K562 (cell line): ENCODE data around the gene ZNF468. TPM values are rescaled to one million over a fixed set of nuclear protein-coding genes. Genes with fewer than 3 reads are reported as not detected.
A peak's percentile ranks its signal among the peaks of the same experiment; 100 is the strongest.

Experiments
- BRD9 ChIP-seq: fragments of 450-650 bp; IDR thresholded peaks from 2 replicates; pipeline ENCODE4 v1.6.1; 2018; ENCODE audit warnings: low read depth; ENCODE audit not compliant: partially characterized antibody
- CBFB ChIP-seq: sonication (generic); formaldehyde crosslinking; IDR thresholded peaks from 2 replicates; pipeline ENCODE4 v1.4.0; 2020; ENCODE audit warnings: mild to moderate bottlenecking, missing genetic modification reagents
- CHD2 ChIP-seq: IDR thresholded peaks from 2 replicates; pipeline ENCODE4 v1.6.1; 2011; ENCODE audit warnings: low read depth, low read length
- CREB1 ChIP-seq, 2 experiments: sonication (generic) in 1 of 2; formaldehyde crosslinking in 1 of 2; IDR thresholded peaks; 2 replicates each; pipeline versions ENCODE4 v1.6.1 to v1.8.0; 2012 to 2022; ENCODE audit warnings: inconsistent platforms in 1 of 2, mild to moderate bottlenecking in 1 of 2, missing genetic modification reagents in 1 of 2, moderate library complexity in 1 of 2
- DNMT1 ChIP-seq: fragments of 450-650 bp; IDR thresholded peaks from 2 replicates; pipeline ENCODE4 v1.6.1; 2016; ENCODE audit warnings: antibody characterized with exemption, mild to moderate bottlenecking
- FOXP4 ChIP-seq: sonication (generic); formaldehyde crosslinking; IDR thresholded peaks from 2 replicates; pipeline ENCODE4 v1.8.0; 2022; ENCODE audit warnings: mild to moderate bottlenecking, missing genetic modification reagents, borderline replicate concordance
- KAT7 ChIP-seq: sonication (generic); formaldehyde crosslinking; IDR thresholded peaks from 2 replicates; pipeline ENCODE4 v1.8.0; 2022; ENCODE audit warnings: missing genetic modification reagents, mild to moderate bottlenecking, borderline replicate concordance
- MCM3 ChIP-seq: fragments of 450-650 bp; IDR thresholded peaks from 2 replicates; pipeline ENCODE4 v1.6.1; 2016
- MTA3 ChIP-seq: fragments of 450-650 bp; formaldehyde crosslinking; IDR thresholded peaks from 2 replicates; pipeline ENCODE4 v1.6.1; 2017; ENCODE audit warnings: mild to moderate bottlenecking, borderline replicate concordance
- PURB ChIP-seq: sonication (generic); formaldehyde crosslinking; IDR thresholded peaks from 2 replicates; pipeline ENCODE4 v1.9.0; 2021; ENCODE audit warnings: low read depth, mild to moderate bottlenecking, missing genetic modification reagents
- RBM39 ChIP-seq: fragments of 200-400 bp; formaldehyde crosslinking; optimal IDR thresholded peaks from 2 replicates; pipeline ENCODE3; 2018; ENCODE audit warnings: low read depth, low read length
- RFX1 ChIP-seq: fragments of 450-650 bp; IDR thresholded peaks from 2 replicates; pipeline ENCODE4 v1.6.1; 2016; ENCODE audit warnings: mild to moderate bottlenecking, moderate library complexity
- U2AF2 ChIP-seq: fragments of 200-400 bp; formaldehyde crosslinking; optimal IDR thresholded peaks from 2 replicates; pipeline ENCODE3; 2017; ENCODE audit warnings: low read depth, mild to moderate bottlenecking, low read length
- polyA plus RNA-seq, 8 experiments: library from polyadenylated mRNA; depleted of rRNA in 4 of 8; stranded (reverse) in 5 of 8; unstranded in 3 of 8; fragments of >200 nt; fragmentation: Nextera tagmentation in 2 of 8; fragmentation: Illumina TruSeq in 1 of 8; extraction: Ambion mirVana in 2 of 8; extraction: Trizol in 1 of 8; gene quantifications; 2 replicates each; pipeline versions ENCODE4 v1.2.1 to v1.2.3, GENCODE V29; 2011 to 2014; ENCODE audit warnings: inconsistent platforms in 1 of 8, missing spikeins in 1 of 8
- total RNA-seq, 7 experiments: library from RNA; depleted of rRNA in 6 of 7; stranded (reverse); fragments of >200 nt in 6 of 7; fragmentation: Illumina TruSeq in 2 of 7; extraction: Trizol in 2 of 7; gene quantifications; 2 replicates each; pipeline versions ENCODE4 v1.2.1 to v1.2.3, GENCODE V29; 2011 to 2021; ENCODE audit warnings: low replicate concordance in 1 of 7
- TF ChIP-seq, protein P1 (sequence below): fragments of 250-450 bp; sonication (Bioruptor Pico); IDR thresholded peaks from 2 replicates; pipeline ENCODE4 v1.5.0; 2021
- TF ChIP-seq, protein P2 (sequence below): fragments of 450-650 bp; IDR thresholded peaks from 2 replicates; pipeline ENCODE4 v1.6.1; 2018; ENCODE audit not compliant: partially characterized antibody
- TF ChIP-seq, protein P3 (sequence below): fragments of 450-650 bp; IDR thresholded peaks from 2 replicates; pipeline ENCODE4 v1.6.1; 2017; ENCODE audit warnings: mild to moderate bottlenecking, moderate library complexity
- TF ChIP-seq, protein P4 (sequence below): fragments of 450-650 bp; IDR thresholded peaks from 2 replicates; pipeline ENCODE4 v1.6.1; 2017; ENCODE audit warnings: antibody characterized with exemption

Gene ZNF468
- total and polyA plus RNA-seq, 9 of the 15 experiments (the other 6 are each of a cell fraction or from before 2014, with no cell fraction given), result 15.9 to 36.2 (median 23.2) TPM

DNA sequence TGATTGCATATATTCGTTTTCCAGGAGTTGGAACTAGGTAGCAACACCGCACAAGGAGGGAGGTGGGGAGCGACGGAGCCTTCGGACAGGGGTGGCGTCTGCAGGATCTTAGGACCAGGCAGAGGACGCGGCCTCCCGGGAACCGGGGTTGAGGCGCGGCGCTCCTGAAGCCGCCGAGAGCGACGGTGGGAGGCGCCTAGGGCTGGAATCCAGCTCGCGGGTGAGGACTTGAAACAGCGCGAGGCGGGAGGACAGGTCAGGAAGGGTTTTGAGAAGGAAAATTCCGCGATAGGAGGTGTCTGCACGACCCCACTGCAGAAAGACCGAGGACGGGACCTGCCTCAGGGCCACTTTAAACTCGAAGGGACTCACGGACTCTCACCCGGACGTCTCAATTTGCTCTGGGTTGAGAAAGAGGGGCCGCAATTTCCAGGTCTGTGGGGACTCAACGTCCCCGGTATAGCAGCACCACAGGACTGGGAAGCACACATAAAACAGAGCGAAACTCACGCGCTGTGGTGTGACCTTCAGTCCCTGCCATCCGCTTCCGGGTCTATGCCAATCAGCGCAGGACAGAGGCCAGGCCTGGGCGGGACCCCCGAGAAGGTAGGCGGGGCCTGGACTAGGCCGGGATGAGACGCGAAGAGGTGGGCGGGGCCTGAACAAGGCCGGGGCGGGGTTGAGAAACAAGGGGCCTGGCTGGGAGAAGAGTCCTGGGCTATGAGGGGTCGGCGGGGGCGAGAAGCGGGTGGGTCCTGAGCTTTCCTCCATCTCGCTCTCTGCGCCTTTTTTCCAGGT is 39.9 kb upstream of the ZNF468 start, which contains the start of gene ZNF320 (continued):
- TF ChIP-seq FOXP4 (CRISPR knock-in tag), result no peak
- TF ChIP-seq MCM3, result no peak
- 0 out of 2 replicates have a peak, but pooled peaks have one; percentile 86 for TF ChIP-seq KAT7
- TF ChIP-seq U2AF2, result no peak
- no peak for TF ChIP-seq BRD9
- TF ChIP-seq RBM39, result no peak
- TF ChIP-seq, protein P1, sequence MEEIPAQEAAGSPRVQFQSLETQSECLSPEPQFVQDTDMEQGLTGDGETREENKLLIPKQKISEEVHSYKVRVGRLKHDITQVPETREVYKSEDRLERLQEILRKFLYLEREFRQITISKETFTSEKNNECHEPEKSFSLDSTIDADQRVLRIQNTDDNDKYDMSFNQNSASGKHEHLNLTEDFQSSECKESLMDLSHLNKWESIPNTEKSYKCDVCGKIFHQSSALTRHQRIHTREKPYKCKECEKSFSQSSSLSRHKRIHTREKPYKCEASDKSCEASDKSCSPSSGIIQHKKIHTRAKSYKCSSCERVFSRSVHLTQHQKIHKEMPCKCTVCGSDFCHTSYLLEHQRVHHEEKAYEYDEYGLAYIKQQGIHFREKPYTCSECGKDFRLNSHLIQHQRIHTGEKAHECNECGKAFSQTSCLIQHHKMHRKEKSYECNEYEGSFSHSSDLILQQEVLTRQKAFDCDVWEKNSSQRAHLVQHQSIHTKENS (CRISPR knock-in tag), result no peak
- TF ChIP-seq PURB (CRISPR knock-in tag), result no peak
- no peak for TF ChIP-seq CBFB
- TF ChIP-seq DNMT1, result no peak
- TF ChIP-seq, protein P2, sequence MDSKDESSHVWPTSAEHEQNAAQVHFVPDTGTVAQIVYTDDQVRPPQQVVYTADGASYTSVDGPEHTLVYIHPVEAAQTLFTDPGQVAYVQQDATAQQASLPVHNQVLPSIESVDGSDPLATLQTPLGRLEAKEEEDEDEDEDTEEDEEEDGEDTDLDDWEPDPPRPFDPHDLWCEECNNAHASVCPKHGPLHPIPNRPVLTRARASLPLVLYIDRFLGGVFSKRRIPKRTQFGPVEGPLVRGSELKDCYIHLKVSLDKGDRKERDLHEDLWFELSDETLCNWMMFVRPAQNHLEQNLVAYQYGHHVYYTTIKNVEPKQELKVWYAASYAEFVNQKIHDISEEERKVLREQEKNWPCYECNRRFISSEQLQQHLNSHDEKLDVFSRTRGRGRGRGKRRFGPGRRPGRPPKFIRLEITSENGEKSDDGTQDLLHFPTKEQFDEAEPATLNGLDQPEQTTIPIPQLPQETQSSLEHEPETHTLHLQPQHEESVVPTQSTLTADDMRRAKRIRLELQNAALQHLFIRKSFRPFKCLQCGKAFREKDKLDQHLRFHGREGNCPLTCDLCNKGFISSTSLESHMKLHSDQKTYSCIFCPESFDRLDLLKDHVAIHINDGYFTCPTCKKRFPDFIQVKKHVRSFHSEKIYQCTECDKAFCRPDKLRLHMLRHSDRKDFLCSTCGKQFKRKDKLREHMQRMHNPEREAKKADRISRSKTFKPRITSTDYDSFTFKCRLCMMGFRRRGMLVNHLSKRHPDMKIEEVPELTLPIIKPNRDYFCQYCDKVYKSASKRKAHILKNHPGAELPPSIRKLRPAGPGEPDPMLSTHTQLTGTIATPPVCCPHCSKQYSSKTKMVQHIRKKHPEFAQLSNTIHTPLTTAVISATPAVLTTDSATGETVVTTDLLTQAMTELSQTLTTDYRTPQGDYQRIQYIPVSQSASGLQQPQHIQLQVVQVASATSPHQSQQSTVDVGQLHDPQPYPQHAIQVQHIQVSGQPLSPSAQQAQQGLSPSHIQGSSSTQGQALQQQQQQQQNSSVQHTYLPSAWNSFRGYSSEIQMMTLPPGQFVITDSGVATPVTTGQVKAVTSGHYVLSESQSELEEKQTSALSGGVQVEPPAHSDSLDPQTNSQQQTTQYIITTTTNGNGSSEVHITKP, result peak; percentile 4
- TF ChIP-seq RFX1, result no peak
- peak; percentile 54; the same call in 1 of the 2 replicates for TF ChIP-seq MTA3
- peak; percentile 77 for TF ChIP-seq CHD2
- TF ChIP-seq, protein P3, sequence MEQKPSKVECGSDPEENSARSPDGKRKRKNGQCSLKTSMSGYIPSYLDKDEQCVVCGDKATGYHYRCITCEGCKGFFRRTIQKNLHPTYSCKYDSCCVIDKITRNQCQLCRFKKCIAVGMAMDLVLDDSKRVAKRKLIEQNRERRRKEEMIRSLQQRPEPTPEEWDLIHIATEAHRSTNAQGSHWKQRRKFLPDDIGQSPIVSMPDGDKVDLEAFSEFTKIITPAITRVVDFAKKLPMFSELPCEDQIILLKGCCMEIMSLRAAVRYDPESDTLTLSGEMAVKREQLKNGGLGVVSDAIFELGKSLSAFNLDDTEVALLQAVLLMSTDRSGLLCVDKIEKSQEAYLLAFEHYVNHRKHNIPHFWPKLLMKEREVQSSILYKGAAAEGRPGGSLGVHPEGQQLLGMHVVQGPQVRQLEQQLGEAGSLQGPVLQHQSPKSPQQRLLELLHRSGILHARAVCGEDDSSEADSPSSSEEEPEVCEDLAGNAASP, result no peak
- TF ChIP-seq, protein P4, sequence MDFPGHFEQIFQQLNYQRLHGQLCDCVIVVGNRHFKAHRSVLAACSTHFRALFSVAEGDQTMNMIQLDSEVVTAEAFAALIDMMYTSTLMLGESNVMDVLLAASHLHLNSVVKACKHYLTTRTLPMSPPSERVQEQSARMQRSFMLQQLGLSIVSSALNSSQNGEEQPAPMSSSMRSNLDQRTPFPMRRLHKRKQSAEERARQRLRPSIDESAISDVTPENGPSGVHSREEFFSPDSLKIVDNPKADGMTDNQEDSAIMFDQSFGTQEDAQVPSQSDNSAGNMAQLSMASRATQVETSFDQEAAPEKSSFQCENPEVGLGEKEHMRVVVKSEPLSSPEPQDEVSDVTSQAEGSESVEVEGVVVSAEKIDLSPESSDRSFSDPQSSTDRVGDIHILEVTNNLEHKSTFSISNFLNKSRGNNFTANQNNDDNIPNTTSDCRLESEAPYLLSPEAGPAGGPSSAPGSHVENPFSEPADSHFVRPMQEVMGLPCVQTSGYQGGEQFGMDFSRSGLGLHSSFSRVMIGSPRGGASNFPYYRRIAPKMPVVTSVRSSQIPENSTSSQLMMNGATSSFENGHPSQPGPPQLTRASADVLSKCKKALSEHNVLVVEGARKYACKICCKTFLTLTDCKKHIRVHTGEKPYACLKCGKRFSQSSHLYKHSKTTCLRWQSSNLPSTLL, result no peak
- TF ChIP-seq CREB1 (IDR thresholded peaks at IDR 0.05), result no peak
- 0 out of 2 replicates have a peak, but pooled peaks have one; percentile 8 for TF ChIP-seq CREB1 (CRISPR knock-in tag; IDR thresholded peaks at IDR 0.05)
